RPMI8226 (cell line): ENCODE results near the gene CGB1.
"Not testable (repeated sequence)": the region's sequence is repeated elsewhere in the genome, so short reads cannot be mapped to it uniquely, and the experiment has no call there.

ENCODE experiments used
- DNase-seq: peaks from one replicate; pipeline ENCODE4 v3.0.0-alpha.2; 2015

The CGB1 gene

DNA sequence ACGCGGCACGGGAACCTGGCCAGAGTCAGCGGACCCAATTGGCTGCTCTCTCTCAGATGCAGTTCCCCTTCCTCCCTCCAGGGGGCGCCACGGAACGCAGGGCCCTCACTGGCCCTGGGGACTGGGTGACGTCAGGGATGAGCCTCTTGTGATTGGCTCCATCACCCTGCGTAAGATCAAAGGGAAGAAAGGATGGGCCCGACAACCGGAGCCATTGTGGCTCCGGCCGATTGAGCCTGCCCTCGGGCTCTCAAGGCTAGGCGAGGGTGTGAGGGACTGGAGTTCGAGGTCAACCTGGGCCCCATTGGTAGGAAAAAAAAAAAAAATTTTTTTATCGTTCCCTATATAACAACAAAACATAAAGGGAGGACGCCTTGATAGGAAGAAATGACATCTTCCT is at the start of gene CGB1:
CGB1 (minus strand) TSS at position 81 of the 400 bp plus-strand sequence. CDS start 184 bp downstream, outside the sequence.
- DNase-seq, result not testable (repeated sequence)

DNA sequence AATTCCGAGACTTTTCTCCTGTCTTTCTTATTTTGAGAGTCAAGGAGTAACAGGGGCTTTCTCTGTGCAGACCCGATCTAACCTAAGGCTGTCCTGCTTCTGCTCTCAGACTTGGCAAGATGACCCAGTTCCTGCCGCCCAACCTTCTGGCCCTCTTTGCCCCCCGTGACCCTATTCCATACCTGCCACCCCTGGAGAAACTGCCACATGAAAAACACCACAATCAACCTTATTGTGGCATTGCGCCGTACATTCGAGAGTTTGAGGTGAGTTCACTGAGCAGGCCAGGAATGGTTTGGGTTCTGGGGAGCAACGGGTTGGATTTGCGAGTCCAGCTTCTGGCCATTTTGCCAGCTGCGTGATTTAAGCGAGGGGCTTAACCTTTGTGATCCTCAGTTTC is 49.6 kb upstream of the CGB1 start:
- no peak for DNase-seq

DNA sequence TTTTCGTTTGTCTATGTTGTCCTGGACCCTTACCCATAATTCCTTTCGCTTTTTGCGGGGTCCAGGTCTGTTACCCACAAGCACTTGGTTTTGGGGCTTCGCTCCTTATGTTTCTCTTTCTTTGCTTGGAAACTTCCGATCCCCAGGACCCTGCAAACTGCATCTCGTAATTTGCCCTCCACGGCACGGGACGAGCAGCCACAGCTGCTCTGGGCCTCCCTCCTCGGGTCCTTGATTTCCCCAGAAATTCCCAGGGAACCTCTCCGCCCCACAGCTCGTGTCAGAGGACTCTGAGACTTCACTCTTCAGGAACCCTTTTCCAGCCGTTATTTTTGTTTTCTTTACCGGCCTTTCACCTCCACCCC is 49.2 kb upstream of the CGB1 start:
- no peak for DNase-seq

DNA sequence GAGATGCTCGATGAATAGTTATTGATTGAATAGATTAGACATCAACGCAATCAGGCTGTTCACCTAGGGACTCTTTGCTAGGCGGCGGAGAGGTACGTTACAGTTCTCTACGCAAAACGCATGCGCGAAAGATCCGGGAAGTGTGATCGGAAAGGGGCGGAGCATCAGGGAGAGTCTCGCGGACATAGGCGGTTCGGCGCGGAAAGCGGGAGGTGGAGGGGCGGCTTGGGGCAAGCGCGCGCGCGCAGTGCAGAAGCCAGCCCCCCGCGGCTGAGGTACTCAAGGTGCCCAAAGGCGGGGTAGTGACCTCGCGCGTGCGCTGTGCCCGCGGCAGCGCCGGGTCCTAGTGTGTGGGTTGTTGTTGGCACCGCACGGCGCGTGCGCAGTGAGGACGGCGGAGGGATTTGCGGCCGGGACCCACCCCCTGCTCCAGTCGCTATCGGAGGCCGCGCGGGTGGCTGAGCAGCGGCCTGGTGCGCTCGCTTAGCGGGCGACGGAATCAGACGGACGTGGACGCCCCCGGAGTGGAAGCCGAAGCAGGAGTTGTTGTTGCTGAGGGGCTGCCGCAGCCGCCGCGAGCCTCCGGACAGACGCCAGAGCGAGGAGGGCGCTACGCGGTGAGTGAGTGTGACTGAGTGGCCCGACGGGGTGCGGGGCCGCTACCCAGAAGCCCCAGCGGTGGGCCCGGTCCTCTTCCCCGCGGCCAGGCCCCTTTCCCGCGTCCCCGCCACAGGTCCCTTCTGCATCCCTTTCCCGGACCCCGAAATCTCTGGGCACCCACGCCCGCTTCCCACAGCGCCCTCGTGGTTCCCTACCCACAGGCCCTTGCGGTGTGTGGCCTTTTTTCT is 48.5 kb upstream of the CGB1 start, which contains the start of gene SNRNP70:
SNRNP70 (plus strand) TSS at position 432 of the 848 bp plus-strand sequence. CDS start 964 bp downstream, outside the sequence.
- DNase-seq, result peak; percentile 98

DNA sequence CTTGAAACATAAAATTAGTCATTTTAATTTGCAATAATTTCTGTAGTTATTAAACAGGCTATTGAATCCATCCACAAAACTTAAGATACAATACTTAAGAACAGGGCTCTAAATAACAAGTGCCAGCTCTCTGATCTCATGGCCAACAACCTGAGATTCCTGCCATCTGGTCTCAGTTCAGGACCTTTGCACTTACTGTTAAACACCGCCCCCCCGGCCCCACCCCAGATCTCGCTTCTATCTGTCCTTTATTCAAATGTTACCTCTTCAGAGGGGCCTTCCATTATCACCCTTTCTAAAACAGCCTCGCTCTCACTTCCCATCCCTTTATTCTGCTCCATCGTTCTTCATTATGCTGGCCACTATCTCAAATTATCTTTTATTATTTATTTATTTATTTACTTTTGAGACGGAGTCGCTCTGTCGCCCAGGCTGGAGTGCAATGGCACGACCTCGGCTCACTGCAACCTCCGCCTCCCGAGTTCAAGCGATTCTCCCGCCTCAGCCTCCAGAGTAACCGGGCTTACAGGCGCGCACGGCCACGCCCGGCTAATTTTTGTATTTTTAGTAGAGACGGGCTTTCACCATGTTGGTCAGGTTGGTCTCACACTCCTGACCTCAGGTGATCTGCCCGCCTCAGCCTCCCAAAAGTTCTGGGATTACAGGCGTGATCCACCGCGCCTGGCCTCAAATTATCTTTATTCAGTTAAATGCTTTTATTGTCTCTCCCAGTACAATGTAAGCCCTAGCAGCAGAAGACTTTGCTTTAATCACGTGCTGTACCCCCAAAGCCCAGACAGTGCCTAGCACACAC is 47.7 kb upstream of the CGB1 start:
- no peak for DNase-seq

DNA sequence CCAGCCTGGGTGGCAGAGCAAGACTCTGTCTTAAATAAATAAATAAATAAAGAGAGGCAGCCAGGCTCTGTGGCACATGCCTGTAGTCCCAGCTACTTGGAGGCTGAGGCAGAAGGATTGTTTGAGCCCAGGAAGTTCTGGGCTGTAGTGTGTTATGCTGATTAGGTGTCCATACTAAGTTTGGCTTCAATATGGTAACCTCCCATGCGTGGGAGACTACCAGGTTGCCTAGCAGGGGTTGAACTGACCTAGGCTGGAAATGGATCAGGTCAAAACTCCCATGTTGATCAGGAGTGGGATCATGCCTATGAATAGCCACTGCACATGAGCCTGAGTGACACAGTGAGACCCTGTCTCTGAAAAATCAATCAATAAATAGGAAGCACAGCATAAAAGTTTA is 44.6 kb upstream of the CGB1 start:
- no peak for DNase-seq

DNA sequence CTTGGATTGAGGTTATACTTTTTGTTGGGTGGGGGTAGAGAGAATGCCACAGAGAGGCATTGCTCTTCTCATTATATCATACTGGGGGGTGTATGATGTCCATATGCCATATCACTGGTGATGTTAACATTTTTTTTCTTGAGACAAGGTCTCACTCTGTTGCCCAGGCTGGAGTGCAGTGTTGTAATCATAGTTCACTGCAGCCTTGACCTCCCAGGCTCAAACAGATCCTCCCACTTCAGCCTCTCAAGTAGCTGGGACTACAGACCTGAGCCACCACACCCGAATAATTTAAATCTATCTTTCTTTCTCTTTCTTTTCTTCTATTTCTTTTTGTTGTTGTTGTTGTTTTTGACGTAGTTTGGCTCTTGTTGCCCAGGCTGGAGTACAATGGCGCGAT is 43.7 kb upstream of the CGB1 start:
- DNase-seq, result no peak

DNA sequence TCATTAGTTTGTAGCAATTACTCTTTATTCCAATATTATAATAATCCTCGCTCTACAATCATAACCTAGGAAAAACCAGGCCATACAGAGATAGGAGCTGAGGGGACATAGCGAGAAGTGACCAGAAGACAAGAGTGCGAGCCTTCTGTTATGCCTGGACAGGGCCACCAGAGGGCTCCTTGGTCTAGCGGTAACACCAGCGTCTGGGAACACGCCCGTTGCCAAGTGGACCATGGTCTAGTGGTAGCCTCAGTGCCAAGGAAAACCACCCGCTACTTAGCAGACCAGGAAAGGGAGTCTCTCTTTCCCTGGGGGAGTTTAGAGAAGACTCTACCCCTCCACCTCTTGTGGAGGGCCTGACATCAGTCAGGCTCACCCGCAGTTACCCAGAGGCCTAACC is 38.2 kb upstream of the CGB1 start:
- DNase-seq, result peak; percentile 19

DNA sequence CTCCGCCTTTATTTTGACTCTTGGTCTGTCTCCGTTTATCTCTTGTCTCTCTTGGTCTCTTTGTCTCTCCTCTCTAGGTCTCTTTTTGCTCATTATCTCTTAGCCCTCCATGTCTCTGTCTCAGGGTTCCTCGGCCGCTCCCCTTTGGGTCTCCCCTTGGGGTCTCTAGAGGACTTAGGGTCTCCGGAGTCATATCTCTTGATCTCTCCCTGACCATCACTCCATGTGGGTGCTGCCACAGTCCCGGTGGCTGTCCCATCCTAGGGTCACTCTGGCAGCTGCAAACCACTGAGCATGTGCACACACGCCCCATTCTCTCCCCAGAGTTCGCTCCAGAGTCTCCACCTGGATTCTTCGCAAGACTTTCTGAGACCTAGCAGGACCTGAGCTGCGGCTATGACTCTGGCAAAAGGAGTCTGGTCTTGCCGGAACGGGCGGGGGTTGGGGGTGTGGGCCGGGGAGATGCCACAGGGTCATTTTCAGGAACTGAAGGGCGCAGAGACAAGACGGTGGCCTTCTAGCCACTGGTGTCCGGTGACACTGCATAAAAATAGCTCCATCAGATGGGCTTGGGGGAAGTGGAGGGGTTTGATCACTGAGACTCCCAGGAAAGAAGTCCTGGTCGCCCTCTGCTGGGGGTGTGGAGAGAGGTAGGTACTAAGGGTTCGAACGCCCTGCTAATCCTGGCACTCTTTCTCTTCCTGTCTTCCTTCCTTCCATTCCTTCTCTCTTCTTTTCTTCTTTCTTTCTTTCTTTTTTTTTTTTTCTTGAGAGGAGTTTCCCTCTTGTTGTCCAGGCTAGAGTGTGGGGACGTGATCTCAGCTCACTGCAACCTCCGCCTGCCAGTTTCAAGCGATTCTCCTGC is 37.1 kb upstream of the CGB1 start:
- peak; percentile 25 for DNase-seq

DNA sequence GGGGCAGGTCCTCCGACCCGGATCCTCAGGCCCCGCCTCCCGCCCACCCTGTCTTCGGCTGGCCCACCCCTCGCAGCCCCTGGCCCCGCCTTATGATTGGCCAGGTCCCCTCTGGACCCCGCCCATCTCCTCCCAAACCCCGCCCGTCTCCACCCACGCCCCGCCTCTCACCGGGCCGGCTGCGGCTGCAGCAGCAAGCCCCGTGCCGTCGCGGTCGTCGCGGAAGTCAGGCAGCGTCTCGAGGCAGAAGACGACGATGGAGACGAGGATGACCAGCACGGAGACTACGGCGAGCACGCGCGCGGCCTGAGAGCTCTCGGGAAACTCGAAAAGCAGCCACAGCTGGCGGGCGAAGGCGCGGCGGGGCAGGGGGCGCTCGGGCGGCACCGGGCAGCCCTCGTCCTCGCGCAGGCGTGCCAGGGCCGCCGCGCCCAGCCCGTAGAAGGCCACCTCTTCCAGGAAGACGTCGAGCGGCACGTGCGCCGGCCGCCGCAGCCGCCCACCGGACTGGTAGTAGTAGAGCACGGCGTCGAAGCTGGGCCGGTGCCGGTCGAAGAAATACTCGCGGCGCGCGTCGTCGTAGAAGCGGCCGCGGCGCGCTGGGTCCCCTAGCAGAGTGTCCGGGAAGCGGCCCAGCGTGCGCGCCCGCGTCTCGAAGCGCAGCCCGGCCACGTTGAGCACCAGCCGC is 35.3 kb upstream of the CGB1 start:
- DNase-seq, result no peak

DNA sequence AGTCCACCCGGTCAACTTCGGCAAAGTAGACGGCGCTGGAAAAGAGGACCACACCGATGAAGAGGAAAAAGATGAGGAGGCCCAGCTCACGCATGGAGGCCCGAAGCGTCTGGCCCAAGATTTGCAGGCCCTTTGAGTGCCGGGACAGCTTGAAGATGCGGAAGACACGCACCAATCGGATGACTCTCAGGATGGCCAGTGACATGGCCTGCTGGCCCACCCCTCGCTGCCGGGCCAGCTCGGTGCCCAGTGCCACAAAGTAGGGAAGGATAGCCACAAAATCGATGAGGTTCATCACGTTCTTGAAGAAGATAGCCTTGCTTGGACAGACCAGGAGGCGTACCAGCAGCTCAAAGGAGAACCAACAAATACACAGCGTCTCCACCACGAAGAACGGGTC is 33.7 kb upstream of the CGB1 start:
- DNase-seq, result no peak

DNA sequence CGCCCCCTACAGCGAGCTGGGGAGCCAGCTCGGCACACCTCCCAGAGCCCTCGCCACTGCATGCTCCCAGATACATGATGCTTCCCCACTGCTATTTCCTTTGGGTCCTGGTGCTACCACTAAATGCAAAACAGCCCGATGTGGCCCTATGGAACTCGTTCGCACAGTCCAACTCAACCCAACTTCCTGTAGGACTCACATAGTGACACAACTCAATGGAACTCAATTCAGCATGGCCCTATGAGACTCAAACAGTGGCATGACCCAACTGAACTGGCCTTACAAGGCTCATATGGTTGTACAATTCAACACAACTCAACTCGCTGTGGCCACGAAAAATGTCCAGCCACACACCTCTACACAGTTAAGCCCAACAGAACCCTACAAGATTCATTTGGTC is 32.3 kb upstream of the CGB1 start:
- no peak for DNase-seq

DNA sequence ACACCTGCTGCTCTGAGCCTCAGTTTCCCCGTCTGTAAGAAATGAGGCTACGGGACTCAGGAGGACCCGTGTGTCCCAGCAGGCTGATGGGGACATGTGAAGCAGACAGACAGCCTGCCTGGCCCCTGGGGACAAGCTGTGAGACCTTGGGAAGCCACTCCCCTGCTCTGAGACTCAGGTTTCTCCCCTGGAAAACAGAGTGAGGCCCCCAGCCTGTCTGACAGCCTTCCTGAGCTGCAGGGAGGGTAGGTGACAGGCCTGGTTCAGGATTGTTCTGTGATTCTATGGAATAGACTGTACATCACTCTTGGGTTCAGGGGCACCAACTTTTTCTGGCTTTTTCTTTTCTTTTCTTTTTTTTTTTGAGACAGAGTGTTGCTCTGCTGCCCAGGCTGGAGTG is 30.9 kb upstream of the CGB1 start:
- no peak for DNase-seq

DNA sequence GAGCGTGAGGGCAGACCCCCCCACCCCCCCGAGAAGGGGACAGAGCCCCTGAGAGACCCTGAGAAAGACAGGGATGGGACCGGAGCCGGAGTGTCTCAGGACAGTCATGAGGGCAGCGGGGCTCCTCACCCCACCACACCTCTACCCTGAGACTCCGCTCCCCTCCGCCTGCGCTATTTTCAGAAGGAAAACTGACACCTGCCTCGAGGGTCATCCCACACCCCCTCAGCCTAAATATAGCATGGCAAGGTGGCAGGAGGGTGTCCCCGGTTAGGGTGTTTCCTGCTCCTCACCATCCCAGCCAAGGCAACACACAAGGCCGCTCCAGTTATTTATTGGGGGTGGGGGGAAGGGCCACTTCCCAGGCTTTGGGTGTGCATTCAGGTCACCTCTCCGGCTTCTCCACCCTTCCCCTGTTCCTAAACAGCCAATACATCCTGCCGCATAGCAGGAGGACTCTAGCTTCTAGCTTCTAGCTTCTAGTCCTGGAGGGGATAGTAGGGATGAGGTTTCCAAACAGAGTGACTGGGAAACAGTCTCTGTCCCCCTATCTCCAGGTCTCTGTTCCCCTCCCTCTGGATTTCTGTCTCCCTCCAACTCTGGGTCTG is 29.3 kb upstream of the CGB1 start:
- DNase-seq, result no peak

DNA sequence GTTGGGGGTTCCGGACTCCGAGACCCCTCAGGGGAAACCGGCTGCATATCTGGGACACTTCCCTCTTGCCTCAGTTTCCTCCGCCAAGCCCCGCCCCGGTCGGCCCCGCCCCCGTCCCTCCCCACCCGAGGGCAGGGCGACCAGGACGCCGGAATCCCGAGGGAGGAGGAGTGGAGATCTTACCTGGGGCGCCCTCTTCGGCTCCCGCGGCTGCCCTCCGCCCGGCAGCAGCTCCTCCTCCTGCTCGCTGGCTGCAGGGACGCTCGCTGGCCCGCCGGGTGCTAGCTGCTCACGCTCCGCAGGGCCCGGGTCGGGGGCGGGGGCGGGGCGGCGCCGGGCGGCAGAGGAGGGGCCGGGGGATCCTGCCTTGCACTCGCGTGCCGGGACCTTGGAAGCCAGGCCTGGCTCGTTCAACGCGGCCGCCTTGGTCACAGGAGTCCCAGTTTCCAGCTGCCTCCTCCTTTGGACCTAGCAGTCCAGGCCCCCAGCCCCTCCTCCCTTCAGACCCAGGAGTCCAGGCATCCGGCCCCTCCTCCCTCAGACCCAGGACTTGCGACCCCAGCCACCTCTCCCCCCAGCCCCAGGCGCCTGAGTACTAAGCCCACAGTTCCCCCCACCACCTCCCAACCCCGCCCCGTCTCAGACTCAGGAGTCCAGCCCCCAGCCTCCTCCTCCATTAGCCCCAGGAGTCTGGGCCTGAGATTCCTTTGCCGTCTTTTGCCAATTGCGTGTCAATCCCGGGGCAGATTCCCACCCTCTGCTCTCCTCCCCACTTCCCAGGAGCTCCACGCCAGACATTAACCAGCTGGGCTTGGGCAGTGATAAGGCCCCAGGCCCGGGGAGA is 28.3 kb upstream of the CGB1 start, which contains the start of gene NTF4:
NTF4 (minus strand) TSS at position 51 of the 844 bp plus-strand sequence. CDS start 2,821 bp downstream, outside the sequence.
- peak; percentile 21 for DNase-seq

DNA sequence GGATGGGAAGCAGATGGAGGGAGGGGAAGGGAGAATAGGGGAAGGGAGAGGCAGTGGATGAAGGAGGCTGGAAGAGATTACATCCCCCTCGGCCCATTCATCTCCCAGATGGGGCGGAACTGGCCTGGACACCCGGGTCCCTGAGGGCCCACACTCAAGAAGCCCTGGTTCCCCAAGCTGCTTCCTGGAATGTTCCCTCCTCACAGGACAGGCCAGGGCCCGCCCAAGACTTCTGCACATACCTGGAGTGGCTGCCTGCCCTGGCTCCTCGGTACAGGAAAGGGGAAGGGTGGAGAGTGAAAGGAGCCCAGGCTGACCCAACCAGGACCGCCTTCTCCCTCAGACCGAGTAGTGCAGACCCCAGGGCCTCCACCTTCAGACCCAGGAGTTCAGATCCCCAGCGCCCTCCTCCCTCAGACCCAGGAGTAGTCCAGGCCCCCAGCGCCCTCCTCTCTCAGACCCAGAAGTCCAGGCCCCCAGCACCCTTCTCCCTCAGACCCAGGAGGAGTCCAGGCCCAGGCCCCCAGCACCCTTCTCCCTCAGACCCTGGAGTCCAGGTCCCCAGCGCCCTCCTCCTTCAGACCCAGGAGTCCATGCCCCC is 27.4 kb upstream of the CGB1 start:
- no peak for DNase-seq

DNA sequence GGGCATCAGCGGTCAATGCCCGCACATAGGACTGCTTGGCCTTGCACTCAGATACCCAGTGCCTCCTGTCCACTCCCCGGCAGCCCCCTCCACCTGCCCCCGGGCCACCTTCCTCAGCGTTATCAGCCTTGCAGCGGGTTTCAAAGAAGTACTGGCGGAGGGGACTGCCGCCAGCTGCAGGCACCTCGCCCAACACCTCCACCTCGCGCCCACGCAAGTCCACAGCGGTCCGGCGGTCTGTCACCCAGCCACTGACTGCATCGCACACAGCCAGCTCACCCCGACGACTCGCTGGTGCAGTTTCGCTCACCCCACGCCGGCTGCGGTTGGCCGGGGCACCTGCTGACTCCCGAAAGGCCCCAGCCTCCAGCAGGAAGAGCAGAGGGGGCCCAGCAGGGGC is 24.8 kb upstream of the CGB1 start:
- DNase-seq, result peak; percentile 14

DNA sequence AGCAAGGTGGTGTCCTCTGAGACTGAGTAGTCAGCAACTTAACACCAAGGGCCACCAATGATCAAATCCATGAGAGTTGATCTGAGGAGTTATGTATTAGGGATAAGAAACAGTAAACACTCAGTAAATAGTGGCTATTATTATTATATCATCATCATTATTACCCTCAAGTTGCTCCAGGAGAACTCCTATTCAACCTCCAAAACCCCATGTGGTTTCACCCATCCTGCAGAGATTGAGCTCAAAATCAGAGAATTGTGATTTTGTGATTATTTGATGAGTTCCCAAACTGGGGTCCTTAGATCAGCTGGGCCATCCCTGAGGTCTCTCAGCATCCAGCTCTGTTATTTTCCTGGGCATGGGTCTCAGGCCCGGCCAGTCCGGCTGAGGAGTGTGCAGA is 24.3 kb upstream of the CGB1 start:
- no peak for DNase-seq

DNA sequence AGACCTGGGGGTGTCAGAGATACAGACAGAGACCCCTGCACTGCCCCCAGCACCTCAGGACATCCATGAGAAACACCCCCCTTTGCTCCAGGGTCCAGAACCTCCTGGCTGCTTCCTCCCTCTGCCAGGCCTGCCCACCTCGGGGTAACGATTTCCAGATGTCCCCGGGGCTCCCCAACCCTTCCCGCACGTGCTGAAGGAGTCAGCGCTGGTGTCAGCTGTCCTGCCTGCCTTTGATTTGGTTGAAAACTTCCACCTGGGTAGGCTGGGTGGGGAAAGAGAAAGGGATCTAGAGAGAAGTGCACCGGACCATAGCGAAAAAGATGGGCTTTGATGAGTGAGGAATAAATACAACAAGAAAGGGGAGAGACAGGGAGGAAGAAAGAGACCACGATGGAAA is 22.4 kb upstream of the CGB1 start:
- DNase-seq, result no peak

DNA sequence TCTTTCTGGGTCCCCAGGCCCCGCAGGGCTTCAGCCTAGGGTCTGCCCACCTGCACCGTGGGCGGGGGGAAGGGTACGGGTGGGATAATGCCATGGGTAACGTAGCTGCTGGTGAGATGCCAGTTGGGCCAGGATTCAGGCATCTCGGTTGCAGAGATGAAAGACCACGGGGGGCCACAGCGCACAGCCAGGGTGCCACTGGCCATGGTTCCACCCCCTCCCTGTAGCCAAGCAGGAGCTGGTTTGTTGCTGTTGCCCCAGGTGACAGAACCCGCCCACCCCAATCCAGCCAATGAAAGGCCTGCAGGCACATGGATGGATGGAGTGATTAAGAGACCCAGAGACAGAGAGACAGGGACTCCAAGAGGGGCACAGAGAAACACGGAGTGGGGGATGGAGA is 21.9 kb upstream of the CGB1 start:
- no peak for DNase-seq
